ENCODE measurements around the gene NUDT13.

Gene NUDT13

DNA sequence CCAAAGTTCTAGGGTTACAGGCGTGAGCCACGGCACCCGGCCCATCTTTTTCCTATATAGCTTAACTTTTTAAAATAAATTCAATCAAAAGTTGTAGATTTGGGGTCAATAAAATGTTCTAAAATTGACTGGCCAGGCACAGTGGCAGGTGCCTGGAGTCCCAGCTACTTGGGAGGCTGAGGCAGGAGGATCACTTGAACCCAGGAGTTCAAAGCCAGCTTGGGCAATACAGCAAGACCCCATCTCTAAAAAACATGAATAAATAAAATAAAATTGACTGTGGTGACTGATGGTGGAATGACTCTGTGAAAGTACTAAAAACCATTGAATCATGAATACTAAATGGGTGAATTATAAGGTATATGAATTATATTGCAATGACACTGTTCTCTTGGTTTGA lies 34.4 kb upstream of the NUDT13 start:
- TF ChIP-seq, protein P1, sequence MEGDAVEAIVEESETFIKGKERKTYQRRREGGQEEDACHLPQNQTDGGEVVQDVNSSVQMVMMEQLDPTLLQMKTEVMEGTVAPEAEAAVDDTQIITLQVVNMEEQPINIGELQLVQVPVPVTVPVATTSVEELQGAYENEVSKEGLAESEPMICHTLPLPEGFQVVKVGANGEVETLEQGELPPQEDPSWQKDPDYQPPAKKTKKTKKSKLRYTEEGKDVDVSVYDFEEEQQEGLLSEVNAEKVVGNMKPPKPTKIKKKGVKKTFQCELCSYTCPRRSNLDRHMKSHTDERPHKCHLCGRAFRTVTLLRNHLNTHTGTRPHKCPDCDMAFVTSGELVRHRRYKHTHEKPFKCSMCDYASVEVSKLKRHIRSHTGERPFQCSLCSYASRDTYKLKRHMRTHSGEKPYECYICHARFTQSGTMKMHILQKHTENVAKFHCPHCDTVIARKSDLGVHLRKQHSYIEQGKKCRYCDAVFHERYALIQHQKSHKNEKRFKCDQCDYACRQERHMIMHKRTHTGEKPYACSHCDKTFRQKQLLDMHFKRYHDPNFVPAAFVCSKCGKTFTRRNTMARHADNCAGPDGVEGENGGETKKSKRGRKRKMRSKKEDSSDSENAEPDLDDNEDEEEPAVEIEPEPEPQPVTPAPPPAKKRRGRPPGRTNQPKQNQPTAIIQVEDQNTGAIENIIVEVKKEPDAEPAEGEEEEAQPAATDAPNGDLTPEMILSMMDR (IDR thresholded peaks at IDR 0.05; ENCODE audit: low read depth, low read length, missing control alignments) = no peak
- Histone ChIP-seq H3K27ac (no peak overlapping the region), H3K27me3 (replicated peaks) (no peaks in the 10 kb centered on the region), H3K4me3 (ENCODE audit: low read depth, low read length) (no peak overlapping the region), H3K36me3 (replicated peaks) (peaks cover 16% of the 10 kb centered on the region)
- DNase-seq = no peak
- in situ Hi-C loops (cut with HindIII; ENCODE audit: low pct_ligation_motif_present, low sequenced_read_pairs) = no loop called here

DNA sequence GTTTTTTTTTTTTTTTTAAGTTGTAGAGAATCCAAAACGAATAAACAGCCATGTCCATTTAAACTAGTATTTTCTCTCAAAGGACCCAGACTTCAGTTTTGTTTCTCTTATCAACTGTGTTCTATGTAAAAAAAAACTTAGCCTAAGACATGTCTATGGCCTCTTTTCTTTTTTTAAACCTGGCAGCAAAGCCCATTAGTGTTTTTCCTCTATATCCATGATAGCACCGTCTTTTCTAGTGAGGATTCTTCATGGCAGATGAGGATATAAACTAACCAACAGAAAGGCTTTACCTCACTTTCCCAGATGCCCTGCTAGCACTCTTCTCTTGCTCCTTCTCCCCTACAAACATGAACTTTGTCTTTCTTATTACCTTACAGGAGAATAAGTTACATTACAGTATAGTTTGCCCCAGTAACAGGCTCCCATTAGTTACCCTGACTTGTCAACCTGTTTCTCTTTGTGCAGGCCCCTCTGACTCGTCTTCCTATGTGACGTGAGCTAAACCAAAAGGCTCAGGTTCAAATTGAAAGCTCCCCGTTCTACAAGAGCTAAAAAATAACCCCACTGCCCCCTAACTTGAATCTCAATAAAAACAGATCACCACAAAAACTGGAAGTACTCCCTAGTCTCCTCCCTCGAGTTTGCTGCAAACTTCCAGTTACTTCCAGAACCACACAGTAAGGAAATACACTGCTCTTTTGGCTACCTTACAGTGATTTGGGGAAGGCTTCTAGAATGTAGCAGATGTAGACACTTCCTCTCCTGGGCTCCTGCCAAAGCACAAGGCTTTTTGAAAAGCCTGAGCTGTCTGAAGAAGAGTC lies 33.7 kb upstream of the NUDT13 start:
- no peaks in the 10 kb centered on the region for H3K27me3 ChIP-seq (replicated peaks)
- peak; percentile 59 for DNase-seq
- TF ChIP-seq, protein P1 (IDR thresholded peaks at IDR 0.05; ENCODE audit: low read depth, low read length, missing control alignments) = no peak
- no peak overlapping the region for H3K4me3 ChIP-seq (ENCODE audit: low read depth, low read length)
- H3K27ac ChIP-seq = peak overlapping the region; percentile 20
- in situ Hi-C loops (cut with HindIII; ENCODE audit: low pct_ligation_motif_present, low sequenced_read_pairs) = no loop called here
- H3K36me3 ChIP-seq (replicated peaks) = peaks cover 11% of the 10 kb centered on the region

DNA sequence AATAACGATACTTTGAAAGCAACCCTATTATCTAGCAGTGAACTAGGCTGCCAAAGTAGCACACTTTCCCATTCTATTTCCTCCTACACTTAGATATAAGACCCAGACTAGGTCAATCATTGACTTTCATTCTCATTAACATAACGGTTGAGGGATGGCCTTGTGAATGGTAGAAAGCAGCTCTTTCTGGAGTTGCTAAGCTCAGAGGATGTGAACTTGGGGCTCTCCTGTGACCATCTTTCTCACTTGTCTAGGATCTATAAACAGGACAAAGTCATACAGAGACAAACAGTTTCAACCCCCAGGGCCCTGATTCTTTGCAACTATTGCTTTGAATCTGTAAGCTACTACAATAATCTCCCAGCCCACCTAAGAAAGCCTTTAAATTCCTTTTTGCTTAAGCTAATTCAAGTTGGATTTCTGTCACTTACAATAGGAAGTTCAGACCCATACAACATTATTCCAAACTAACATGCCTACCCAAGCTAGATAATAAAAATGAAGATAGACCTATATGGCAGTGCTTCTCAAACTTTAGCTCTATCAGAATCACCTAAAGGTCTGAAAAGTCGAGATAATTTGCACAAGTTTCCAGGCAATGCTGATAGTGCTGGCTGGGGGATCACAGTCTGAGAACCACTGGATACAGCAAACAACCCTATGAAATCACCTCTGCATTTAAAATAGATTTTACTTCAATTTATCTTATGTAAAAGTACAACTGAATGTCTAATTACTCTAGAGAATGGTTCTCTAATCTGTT lies 30.3 kb upstream of the NUDT13 start:
- TF ChIP-seq, protein P1 (IDR thresholded peaks at IDR 0.05; ENCODE audit: low read depth, low read length, missing control alignments) = no peak
- no peak overlapping the region for H3K4me3 ChIP-seq (ENCODE audit: low read depth, low read length)
- in situ Hi-C loops (cut with HindIII; ENCODE audit: low pct_ligation_motif_present, low sequenced_read_pairs) = no loop called here
- no peaks in the 10 kb centered on the region for H3K27me3 ChIP-seq (replicated peaks)
- H3K36me3 ChIP-seq (replicated peaks) = no peaks in the 10 kb centered on the region
- no peak for DNase-seq
- H3K27ac ChIP-seq = no peak overlapping the region

DNA sequence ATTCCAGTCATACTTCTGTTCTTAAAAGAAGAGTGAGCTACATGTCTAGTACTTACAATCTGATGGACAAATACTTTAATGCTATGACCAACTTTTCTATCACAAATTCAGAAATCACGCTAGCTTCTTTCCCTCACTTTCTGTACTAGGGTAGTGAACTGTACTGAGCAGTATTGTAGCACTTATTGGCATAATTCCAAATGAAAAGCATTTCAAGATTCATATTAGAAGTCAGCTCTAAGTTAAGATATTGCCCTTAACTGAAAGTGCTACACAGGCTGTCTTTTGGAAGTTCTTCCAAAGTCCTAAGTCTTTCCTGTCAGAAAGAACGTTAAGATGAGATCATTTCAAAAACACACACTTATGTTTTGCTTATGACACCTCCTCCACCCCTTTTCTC lies 27.0 kb upstream of the NUDT13 start:
- TF ChIP-seq, protein P1 (IDR thresholded peaks at IDR 0.05; ENCODE audit: low read depth, low read length, missing control alignments) = no peak
- in situ Hi-C loops (cut with HindIII; ENCODE audit: low pct_ligation_motif_present, low sequenced_read_pairs) = no loop called here

DNA sequence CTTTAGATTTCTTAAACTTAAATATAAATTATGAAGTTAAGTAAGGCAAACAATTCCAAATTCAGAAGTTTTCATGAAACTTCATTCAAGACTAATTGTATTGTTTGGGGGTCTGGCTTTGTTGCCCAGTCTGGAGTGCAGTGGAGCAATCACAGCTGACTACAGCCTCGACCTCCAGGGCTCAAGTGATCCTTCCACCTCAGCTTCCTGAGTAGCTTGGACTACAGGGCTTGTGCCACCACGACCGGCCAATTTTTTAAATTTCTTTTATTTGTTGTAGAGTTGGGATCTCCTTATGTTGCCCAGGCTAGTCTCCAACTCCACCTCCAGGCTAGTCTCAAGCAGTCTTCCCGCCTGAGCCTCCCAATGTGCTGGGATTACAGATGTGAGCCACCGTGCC lies 26.0 kb upstream of the NUDT13 start:
- no peaks in the 10 kb centered on the region for H3K36me3 ChIP-seq (replicated peaks)

More for the DNA sequence above, 27.0 kb upstream of the NUDT13 start:
- Histone ChIP-seq H3K27me3 (replicated peaks) (no peaks in the 10 kb centered on the region), H3K27ac (peak overlapping the region; percentile 2), H3K4me3 (ENCODE audit: low read depth, low read length) (no peak overlapping the region), H3K36me3 (replicated peaks) (no peaks in the 10 kb centered on the region)
- no peak for DNase-seq

More for the DNA sequence above, 26.0 kb upstream of the NUDT13 start:
- no peak overlapping the region for H3K4me3 ChIP-seq (ENCODE audit: low read depth, low read length)
- TF ChIP-seq, protein P1 (IDR thresholded peaks at IDR 0.05; ENCODE audit: low read depth, low read length, missing control alignments) = no peak
- H3K27ac ChIP-seq = no peak overlapping the region
- DNase-seq = no peak
- in situ Hi-C loops (cut with HindIII; ENCODE audit: low pct_ligation_motif_present, low sequenced_read_pairs) = no loop called here
- no peaks in the 10 kb centered on the region for H3K27me3 ChIP-seq (replicated peaks)
